IPS-18a (cell line): ENCODE measurements around the gene PDXK.
"Not testable (repeated sequence)": the region's sequence is repeated elsewhere in the genome, so short reads cannot be mapped to it uniquely, and the experiment has no call there.

ENCODE experiments used
- H3K27ac ChIP-seq: one replicate; pipeline ENCODE4 v1.5.1; 2013; ENCODE audit warnings: low read length
- H3K27me3 ChIP-seq: one replicate; pipeline ENCODE4 v1.6.1; 2013; ENCODE audit warnings: mild to moderate bottlenecking, low read length; ENCODE audit not compliant: control insufficient read depth, insufficient read depth
- H3K36me3 ChIP-seq: one replicate; pipeline ENCODE4 v1.6.1; 2013; ENCODE audit warnings: low read depth, low read length; ENCODE audit not compliant: control insufficient read depth
- H3K4me1 ChIP-seq: one replicate; pipeline ENCODE4 v1.6.1; 2013; ENCODE audit warnings: low read depth, low read length; ENCODE audit not compliant: control insufficient read depth
- H3K4me3 ChIP-seq: one replicate; pipeline ENCODE4 v1.5.1; 2013; ENCODE audit warnings: low read length
- H3K9ac ChIP-seq: one replicate; pipeline ENCODE4 v1.6.1; 2013; ENCODE audit warnings: mild to moderate bottlenecking, low read length, moderate library complexity
- H3K9me3 ChIP-seq: one replicate; pipeline ENCODE4 v1.6.1; 2013; ENCODE audit warnings: low read depth, low read length; ENCODE audit not compliant: control insufficient read depth

Gene PDXK

GRCh38 chr21:43718872-43719747, at the start of gene PDXK:
PDXK (plus strand) TSS chr21:43719129; CDS start chr21:43719295, 166 bp downstream.
- Histone ChIP-seq H3K4me3 (peak within 1 kb of the TSS; percentile 71), H3K36me3 (peaks cover 3% of the 10 kb centered on the region), H3K27ac (no peak within 1 kb of the TSS), H3K27me3 (peaks cover 20% of the 10 kb centered on the region), H3K9me3 (no peaks in the 10 kb centered on the region), H3K4me1 (peaks cover 6% of the 10 kb centered on the region), H3K9ac (peak within 1 kb of the TSS; percentile 59)

GRCh38 chr21:43669828-43670605, 48.9 kb upstream of the PDXK start:
- H3K36me3 ChIP-seq, result peaks cover 39% of the 10 kb centered on the region
- no peaks in the 10 kb centered on the region for H3K4me1 ChIP-seq
- no peak overlapping the region for H3K9ac ChIP-seq
- H3K27me3 ChIP-seq, result no peaks in the 10 kb centered on the region
- no peaks in the 10 kb centered on the region for H3K9me3 ChIP-seq
- H3K27ac ChIP-seq, result no peak overlapping the region
- no peak overlapping the region for H3K4me3 ChIP-seq

GRCh38 chr21:43675871-43676270, 43.1 kb upstream of the PDXK start:
- Histone ChIP-seq H3K36me3 (peaks cover 59% of the 10 kb centered on the region), H3K9ac (no peak overlapping the region), H3K27me3 (no peaks in the 10 kb centered on the region), H3K4me3 (no peak overlapping the region), H3K4me1 (no peaks in the 10 kb centered on the region), H3K27ac (no peak overlapping the region), H3K9me3 (no peaks in the 10 kb centered on the region)

- peaks cover 56% of the 10 kb centered on the region for H3K36me3 ChIP-seq
- no peaks in the 10 kb centered on the region for H3K27me3 ChIP-seq
- H3K27ac ChIP-seq, result no peak overlapping the region
- H3K4me1 ChIP-seq, result no peaks in the 10 kb centered on the region
- no peaks in the 10 kb centered on the region for H3K9me3 ChIP-seq
- H3K4me3 ChIP-seq, result no peak overlapping the region
- no peak overlapping the region for H3K9ac ChIP-seq
Observed at GRCh38 chr21:43676391-43676790, 42.5 kb upstream of the PDXK start.

- H3K27me3 ChIP-seq, result no peaks in the 10 kb centered on the region
- H3K36me3 ChIP-seq, result peaks cover 67% of the 10 kb centered on the region
- H3K27ac ChIP-seq, result no peak overlapping the region
- H3K4me1 ChIP-seq, result no peaks in the 10 kb centered on the region
- H3K9ac ChIP-seq, result no peak overlapping the region
- H3K4me3 ChIP-seq, result no peak overlapping the region
- no peaks in the 10 kb centered on the region for H3K9me3 ChIP-seq
Observed at GRCh38 chr21:43679951-43680350, 39.0 kb upstream of the PDXK start.

GRCh38 chr21:43680421-43680820, 38.5 kb upstream of the PDXK start:
- not testable (repeated sequence) for H3K4me3 ChIP-seq

DNA sequence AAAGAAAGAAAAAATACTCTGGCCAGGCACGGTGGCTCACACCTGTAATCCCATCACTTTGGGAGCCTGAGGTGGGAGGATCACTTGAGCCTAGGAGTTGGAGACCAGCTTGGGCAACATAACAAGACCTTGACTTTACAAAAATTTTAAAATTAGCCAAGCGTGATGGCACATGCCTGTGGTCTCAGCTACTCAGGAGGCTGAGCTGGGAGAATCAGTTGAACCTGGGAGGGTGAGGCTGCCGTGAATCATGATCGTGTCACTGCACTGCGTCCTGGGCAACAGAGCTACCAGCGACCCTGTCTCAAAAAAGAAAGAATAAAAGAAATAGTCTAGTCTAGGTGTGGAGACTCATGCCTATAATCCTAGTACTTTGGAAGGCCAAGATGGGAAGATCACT, 37.3 kb upstream of the PDXK start:
- Histone ChIP-seq H3K4me3 (no peak overlapping the region), H3K36me3 (peaks cover 70% of the 10 kb centered on the region), H3K27ac (no peak overlapping the region), H3K4me1 (no peaks in the 10 kb centered on the region), H3K9me3 (no peaks in the 10 kb centered on the region), H3K27me3 (no peaks in the 10 kb centered on the region), H3K9ac (no peak overlapping the region)

More at GRCh38 chr21:43680421-43680820, 38.5 kb upstream of the PDXK start:
- not testable (repeated sequence) for H3K9ac ChIP-seq, H3K4me1 ChIP-seq, H3K27me3 ChIP-seq, H3K9me3 ChIP-seq, H3K27ac ChIP-seq
- peaks cover 67% of the 10 kb centered on the region for H3K36me3 ChIP-seq

GRCh38 chr21:43684424-43684823, 34.5 kb upstream of the PDXK start:
- Histone ChIP-seq H3K4me3 (no peak overlapping the region), H3K27me3 (no peaks in the 10 kb centered on the region), H3K9me3 (no peaks in the 10 kb centered on the region), H3K9ac (no peak overlapping the region), H3K36me3 (peaks cover 81% of the 10 kb centered on the region), H3K27ac (no peak overlapping the region), H3K4me1 (no peaks in the 10 kb centered on the region)

- Histone ChIP-seq H3K4me1 (no peaks in the 10 kb centered on the region), H3K27ac (no peak overlapping the region), H3K27me3 (no peaks in the 10 kb centered on the region), H3K9me3 (no peaks in the 10 kb centered on the region), H3K9ac (no peak overlapping the region), H3K4me3 (no peak overlapping the region), H3K36me3 (peaks cover 87% of the 10 kb centered on the region)
Observed at GRCh38 chr21:43686811-43687565, 31.9 kb upstream of the PDXK start.

DNA sequence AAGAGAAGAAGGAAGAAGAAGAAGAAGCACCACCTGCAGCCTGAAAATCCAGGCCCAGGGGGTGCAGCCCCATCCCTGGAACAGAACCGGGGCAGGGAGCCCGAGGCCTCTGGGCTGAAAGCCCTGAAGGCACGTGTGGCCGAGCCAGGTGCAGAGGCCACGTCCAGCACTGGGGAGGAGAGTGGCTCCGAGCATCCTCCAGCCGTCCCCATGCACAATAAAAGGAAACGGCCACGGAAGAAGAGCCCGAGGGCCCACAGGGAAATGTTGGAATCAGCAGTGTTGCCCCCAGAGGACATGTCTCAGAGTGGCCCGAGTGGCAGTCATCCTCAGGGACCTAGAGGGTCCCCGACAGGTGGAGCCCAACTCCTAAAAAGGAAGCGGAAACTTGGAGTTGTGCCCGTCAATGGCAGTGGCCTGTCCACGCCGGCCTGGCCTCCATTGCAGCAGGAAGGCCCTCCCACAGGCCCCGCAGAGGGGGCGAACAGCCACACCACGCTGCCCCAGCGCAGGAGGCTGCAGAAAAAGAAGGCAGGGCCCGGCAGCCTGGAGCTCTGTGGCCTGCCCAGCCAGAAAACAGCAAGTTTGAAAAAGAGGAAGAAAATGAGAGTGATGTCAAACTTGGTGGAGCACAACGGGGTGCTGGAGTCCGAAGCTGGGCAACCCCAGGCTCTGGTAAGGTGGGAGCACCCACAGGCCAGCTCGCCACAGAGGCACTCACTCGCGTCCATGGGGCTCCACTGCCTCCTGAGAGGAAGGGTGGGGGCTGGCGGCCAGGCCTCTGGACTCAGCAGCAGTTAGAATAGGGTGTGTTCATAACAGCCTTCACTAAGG, 31.1 kb upstream of the PDXK start:
- Histone ChIP-seq H3K4me1 (no peaks in the 10 kb centered on the region), H3K9me3 (no peaks in the 10 kb centered on the region), H3K4me3 (no peak overlapping the region), H3K27me3 (no peaks in the 10 kb centered on the region), H3K36me3 (peaks cover 88% of the 10 kb centered on the region), H3K9ac (no peak overlapping the region), H3K27ac (no peak overlapping the region)
